Dermis microvascular lymphatic vessel endothelial cell (primary cell): ENCODE measurements around the gene PHOSPHO2. TPM values are rescaled to one million over a fixed set of nuclear protein-coding genes. Genes with fewer than 3 reads are reported as not detected.
"Not testable (repeated sequence)": the region's sequence is repeated elsewhere in the genome, so short reads cannot be mapped to it uniquely, and the experiment has no call there.

Experiments
- DNase-seq, 2 donors: peaks; one replicate each; pipeline versions ENCODE4 v3.0.0 to v3.0.0-alpha.2; 2010; ENCODE audit warnings: low read depth in 2 of 2
- total RNA-seq: library from RNA; depleted of rRNA; stranded (reverse); fragments of >200 nt; gene quantifications from 2 replicates; pipeline ENCODE4 v1.2.1, GENCODE V29; 2014

PHOSPHO2 gene
- total RNA-seq, 1 donor from 2014 or later: 1.7 TPM

DNA sequence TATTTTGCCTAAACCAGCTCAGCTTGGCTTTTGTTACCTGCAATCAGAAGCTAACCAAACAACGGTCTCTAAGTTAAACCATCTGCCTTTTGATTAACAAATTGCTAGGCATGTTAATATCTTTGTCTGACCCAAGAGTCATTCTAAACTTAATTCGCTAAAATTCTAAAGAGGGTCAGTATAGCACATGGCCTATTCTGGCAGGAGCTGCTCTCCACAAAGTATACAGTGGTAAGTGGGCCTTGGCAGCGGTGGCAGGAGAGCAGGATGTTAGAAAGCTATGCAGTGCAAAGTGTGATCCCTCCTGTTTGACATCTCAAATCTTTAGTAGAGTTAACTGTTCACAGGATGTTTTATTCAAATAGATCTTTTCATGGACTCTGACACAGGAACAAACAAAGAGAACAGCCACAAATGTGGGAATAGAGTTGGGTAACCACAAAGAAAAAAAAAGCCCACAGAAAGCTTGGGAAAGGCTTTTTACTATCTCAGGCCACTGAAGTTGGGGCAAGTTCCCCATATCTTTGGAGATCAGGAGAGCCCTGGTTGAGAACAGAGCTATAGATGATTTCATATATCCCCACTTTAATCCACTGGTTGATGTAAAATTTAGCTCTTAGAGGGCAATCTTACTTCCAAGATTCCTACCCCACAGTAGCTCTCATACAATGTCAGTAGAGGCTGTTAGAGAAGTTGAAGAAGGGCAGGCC lies 10.7 kb upstream of the PHOSPHO2 start:
- no peak for DNase-seq

DNA sequence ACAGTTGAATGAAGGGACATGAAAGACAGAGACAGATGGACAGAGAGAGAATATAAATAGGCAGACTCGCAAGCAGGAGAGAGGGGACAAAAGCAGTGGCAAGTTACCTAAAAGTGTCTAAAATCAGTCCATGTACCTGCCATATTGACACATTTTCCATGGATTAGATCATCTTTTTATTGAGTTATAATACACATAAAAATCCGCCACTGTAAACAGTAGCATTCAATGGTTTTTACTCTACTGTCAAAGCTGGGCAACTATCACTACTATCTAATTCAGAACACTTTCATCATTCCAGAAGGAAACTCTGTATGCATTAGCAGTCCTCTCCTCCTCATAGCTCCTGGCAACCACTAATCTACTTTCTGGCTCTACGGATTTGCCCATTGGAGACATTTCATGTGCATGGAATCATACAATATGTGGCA lies 10.1 kb upstream of the PHOSPHO2 start:
- no peak for DNase-seq

DNA sequence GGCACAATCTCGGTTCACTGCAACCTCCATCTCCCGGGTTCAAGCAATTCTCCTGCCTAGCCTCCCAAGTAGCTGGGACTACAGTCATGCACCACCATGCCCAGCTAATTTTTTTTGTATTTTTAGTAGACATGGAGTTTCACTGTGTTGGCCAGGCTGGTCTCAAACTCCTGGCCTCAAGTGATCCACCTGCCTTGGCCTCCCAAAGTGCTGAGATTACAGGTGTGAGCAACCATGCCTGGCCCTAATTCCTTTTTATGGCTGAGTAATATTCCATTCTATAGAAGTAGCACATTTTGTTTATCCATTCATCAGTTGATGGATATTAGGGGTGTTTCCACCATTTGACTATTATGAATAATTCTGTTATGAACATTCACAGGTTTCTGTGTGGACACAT lies 9.6 kb upstream of the PHOSPHO2 start:
- DNase-seq: not testable (repeated sequence)

DNA sequence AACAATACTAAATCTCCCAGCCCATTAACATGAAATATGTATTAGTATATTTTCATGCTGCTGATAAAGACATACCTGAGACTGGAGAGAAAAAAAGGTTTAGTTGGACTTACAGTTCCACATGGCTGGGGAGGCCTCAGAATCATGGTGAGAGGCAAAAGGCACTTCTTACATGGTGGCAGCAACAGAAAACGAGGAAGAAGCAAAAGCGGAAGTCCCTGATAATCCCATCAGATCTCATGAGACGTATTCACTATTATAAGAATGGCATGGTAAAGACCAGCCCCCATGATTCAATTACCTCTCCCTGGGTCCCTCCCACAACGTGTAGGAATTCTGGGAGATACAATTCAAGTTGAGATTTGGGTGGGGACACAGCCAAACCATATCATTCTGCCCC lies 7.4 kb upstream of the PHOSPHO2 start:
- not testable (repeated sequence) for DNase-seq

DNA sequence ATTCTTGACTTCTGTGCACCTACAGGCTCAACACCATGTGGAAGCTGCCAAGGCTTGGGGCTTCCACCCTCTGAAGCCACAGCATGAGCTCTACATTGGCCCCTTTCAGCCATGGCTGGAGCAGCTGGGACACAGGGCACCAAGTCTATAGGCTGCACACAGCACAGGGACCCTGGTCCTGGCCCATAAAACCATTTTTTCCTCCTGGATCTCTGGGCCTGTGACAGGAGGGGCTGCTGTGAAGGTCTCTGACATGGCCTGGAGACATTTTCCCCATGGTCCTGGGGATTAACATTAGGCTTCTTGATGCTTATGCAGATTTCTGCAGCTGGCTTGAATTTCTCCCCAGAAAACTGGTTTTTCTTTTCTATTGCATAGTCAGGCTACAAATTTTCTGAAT lies 6.3 kb upstream of the PHOSPHO2 start:
- DNase-seq: not testable (repeated sequence)

DNA sequence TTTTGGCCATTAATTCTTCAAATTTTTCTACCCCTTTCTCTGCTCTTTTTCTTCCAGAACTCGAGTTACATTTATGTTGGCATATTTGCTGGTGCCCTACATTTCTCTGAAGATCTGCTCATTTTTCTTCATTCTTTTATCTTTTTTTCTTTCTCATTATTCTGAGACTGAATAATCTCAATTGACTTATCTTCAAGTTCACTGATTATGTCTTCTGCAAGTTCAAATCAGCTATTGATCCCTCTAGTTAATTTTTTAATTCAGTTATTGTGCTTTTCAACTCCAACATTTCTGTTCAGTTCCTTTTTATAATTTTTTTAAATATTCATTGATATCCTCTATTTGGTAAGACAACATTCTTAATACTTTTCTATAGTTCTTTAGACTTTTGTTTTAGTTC lies 3.3 kb upstream of the PHOSPHO2 start:
- DNase-seq: no peak

DNA sequence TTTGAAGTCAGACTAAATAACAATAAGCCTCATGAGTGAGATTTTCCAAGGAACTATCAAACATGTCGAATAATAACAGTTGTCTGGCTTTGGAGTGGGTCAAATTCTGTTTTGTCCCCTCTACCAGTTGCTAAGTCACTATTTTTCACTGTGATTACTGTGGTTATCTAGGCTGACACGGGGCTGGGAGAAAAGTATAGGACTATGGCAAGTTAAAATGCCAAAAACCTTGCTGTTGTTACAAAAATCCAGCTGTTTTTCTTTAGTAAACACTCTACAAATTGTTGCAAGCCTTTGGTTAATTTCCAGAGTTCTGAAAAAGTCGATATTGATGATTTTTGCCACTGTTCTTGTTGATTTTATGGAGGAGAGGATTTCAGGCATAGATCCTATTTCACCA lies 1.6 kb upstream of the PHOSPHO2 start:
- no peak for DNase-seq

DNA sequence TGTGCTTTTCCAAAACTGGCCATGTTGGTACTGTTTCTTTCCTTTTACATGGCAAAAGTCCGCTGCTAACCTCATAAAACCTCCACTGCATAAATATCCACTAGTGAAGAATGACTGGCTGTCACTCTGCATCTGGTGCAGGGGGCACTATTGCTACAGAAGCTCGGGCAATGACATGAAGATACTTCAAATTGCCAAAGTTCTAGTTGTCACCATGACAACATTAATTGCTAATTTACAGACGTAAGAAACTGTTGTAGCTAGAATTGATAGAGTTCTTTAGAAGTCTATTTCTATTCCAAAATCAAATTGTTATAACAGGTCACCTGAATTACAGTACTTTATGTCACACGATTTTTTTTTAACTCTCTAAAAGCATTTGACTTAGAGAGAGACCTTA lies 909 bp upstream of the PHOSPHO2 start:
- peak; percentile 39 to 57 for DNase-seq

DNA sequence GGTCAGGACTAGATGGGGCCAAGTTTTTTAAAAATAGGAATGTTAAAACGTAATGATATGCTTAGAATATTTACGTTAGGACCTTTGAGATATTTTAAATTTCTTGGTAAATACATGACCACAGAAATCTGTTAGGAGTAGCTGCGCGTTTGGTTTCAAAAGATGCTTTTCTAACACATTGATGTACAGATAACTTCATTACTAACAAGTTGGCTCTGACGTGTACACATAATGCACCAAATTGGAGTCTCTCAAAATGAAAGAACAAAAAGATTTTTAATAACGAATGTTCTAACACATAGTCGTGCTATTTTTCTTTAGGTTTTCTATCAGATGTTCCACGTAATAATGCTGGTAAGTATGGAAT lies 608 bp downstream of the PHOSPHO2 start:
- no peak for DNase-seq

DNA sequence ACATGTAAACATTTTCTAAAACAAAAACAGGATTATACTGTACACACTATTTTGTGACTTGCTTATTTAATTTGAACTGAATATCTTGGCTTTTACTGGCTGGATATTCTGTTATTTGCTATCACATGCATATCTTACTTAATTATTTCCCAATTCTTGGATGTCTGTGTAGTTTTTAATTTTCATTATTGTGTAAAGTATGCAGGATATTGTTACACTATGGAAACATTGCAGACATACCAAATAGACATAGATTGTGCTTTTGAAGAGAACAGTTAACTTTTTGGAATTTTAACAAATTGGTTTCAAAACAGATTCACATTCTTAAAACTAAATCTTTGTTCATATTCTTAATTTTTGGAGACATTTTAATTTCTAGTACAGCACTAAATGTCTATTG lies 2.1 kb downstream of the PHOSPHO2 start:
- DNase-seq: no peak

DNA sequence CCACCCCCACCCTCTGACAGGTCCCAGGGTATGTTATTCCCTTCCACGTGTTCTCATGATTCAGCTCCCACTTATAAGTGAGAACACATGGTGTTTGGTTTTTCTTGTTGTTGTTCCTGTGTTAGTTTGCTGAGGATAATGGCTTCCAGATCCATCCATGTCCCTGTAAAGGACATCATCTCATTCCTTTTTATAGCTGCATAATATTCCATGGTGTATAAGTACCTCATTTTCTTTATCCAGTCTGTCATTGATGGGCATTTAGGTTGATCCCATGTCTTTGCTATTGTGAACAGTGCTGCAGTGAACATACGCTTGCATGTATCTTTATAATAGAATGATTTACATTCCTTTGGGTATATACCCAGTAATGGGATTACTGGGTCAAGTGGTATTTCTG lies 4.9 kb downstream of the PHOSPHO2 start:
- not testable (repeated sequence) for DNase-seq

DNA sequence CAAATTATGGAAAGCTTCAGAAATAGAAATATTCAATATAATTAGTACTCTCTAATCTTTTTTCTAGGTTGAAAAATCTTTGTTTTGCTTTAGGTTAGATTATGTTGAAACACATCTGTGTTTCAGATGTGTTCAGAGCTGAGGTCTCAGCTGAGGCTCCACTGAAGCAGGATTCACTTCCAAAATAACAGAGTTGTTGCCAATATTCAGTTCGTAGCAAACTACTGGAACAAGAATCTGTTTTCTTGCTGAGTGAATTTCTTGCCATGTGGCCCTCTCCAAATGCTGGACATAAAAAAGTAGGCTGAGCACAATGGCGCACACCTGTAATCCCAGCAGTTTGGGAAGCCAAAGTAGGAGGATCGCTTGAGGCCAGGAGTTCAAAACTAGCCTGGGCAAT lies 8.7 kb downstream of the PHOSPHO2 start:
- DNase-seq: no peak

DNA sequence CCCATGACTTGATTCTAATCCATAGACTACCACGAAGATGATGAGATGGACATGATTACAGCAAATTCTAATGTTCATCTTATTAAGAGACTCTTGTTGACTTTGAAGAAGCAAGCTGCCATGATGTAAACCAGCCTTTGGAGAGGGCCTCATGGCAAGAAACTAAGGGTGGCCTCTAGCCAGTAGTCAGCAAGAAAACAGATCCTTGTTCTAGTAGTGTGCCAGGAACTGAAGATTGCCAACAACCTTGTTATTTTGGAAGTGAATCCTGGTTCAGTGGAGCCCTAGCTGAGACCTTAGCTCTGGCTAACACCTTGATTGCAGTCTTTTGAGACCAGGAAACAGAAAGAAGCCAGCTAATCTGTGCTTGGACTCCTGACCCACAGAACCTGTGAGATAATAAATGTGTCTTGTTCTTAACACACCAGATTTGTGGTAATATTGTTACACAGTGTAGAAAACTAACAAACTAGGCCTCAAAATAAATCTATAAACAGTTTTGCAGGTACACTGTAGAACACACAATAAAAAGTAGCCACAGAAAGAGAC lies 10.0 kb downstream of the PHOSPHO2 start:
- no peak for DNase-seq

DNA sequence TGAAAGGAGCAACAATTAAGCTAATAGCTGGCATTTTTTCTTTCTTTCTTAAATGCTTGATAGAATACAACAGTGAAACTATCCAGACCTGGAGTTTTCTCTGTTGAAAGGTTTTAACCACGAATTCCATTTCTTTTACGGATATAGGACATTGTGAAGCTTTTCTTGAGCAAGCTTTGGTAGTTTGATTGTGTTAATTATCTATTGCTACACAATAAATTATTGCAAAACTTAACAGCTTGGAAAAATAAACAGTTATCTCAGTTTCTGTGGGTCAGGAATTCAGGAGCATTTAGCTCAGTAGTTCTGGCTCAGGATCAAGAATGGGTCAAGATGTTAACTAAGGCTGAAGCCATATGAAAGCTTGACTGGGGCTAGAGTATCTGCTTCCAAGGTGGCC lies 11.7 kb downstream of the PHOSPHO2 start:
- DNase-seq: no peak

DNA sequence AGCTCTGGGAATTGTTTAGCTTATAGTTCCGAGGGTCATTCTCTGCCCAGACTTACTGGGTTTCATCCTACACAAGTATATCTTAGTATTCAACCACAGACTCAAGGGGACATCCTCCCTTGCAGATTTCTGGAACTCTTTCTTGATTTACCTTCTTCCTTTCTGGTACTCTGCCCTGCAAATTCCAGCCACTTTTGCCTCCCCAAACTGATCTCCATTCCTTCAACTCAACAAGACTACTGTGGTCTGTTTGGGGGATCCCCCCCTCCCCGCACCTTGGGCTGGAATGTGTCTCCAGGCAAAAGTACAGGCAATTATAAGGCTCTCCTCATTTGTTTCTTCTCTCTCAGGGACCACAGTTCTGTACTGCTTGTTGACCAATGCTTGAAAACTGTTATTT lies 13.4 kb downstream of the PHOSPHO2 start:
- DNase-seq: no peak

DNA sequence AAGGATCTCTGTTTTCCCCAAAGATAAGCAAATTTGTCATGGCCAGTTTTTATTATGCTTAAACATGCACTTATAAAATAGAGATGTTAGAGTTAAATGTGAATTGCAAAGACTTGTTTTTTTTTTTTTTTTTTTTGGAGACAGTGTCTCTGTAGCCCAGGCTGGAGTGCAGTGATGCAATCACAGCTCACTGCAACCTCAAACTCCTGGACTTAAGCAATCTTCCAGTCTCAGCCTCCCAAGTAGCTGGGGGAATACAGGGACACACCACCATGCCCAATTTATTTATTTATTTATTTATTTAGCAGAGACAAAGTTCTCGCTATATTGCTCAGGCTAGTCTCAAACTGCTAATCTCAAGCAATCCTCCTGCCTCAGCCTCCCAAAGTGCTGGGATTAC lies 15.1 kb downstream of the PHOSPHO2 start:
- no peak for DNase-seq

DNA sequence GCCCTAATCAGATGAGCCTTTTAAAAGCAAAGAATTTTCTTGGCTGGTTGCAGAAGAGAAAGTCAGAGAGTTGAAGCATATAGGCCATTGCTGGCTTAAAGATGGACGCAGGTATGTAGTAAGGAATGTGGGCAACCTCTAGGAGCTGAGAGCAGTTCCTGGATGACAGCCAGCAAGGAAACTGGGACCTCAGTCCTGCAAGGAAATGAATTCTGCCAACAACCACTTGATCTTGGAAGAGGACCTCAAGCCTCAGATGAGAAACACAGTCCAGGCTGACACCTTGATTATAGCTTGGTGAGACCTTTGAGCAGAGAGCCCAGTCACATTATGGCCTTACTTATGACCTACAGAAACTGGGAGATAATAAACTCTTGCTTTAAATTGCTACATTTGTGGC lies 15.7 kb downstream of the PHOSPHO2 start:
- peak in 1 of 2 donors; percentile 30 for DNase-seq

DNA sequence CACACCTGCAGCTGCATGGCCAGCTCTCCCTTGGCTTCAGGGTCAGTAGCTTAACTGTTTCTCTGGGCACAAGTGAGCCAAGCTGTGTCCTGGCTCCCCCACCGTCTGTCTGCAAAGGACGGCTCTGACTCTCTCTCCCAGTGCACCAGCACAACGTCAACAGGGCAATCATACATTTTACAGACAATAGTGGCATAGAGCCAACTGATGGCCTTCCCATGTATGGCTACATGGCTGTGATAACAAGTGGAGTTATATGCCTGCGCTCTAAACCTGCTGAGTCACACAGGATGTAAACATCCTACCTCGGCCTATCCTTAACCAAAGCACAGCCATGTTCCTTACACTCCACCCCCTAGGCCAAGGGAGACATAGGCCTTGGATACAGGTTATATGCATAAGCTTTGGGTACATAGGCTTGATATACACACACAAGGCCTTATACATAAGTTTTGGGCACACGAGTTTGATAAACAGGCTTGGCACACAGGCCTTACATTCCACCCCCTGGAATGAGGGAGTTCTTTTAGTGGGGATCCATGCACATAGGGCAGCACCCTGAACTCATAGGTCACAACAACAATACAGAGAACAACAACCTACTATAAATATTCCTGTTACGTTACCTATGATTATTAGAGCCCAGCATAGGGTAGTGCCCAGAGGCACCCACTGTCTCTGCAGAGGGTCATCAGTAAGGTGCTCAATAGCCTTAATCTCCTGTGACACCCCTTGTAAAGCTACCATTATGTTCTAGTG lies 17.7 kb downstream of the PHOSPHO2 start:
- DNase-seq: peak; percentile 92 to 96

DNA sequence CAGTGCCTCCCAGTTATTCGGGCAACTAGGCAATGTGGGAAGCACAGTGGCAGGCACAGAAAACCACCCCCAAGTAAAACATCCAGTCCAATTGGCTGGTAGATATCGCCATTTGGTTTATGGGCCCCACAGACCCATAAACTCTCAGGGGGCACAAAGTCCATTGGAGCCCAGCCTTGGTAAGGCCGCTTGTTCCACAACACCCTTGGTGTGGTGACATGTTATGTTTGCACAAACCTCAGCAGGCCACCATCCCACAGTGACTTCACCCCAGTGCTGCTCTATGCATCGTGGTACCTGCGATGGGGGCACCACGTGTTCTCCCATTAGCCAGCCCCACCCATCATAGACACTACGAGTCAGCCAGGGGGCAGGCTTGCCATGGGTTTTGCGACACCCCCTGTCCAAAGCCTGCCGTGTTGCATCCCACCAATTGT lies 18.5 kb downstream of the PHOSPHO2 start:
- no peak for DNase-seq

DNA sequence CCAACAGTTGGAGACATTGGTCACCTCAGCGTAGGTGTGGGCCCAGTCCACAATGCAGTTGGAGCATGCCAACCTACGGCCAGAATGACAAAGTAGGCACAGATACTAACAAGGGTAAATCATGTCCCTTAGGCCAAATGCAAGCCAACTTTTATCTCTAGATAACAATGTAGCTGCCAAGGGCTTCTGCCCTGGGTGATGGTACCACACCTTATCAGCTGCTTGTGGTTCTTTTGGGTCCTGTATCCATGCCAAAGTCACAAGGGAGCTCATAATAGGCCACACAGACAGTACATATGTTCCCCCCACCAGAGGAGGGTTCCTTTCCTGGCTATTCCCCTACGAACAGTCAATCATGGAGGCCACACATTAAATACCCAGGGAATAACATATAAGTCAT lies 19.1 kb downstream of the PHOSPHO2 start:
- no peak for DNase-seq

DNA sequence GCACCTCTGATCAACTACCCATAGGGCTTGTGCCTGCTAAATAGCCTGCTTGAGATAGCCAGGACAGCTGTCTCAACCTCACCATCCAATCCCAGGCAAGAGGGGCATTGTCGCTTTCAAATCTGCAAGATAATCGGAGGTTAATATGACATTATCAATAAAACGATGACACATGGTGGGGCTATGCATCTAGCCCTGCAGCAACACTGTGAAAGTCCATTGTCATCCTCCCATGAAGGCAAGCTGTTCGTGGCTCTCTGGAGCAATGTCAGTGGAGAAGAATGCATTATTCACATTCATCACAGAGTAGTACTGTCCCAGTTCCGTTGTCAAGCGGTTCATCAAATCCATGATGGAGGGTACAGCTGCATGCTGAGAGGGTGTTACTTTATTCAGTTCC lies 20.4 kb downstream of the PHOSPHO2 start:
- DNase-seq: no peak

DNA sequence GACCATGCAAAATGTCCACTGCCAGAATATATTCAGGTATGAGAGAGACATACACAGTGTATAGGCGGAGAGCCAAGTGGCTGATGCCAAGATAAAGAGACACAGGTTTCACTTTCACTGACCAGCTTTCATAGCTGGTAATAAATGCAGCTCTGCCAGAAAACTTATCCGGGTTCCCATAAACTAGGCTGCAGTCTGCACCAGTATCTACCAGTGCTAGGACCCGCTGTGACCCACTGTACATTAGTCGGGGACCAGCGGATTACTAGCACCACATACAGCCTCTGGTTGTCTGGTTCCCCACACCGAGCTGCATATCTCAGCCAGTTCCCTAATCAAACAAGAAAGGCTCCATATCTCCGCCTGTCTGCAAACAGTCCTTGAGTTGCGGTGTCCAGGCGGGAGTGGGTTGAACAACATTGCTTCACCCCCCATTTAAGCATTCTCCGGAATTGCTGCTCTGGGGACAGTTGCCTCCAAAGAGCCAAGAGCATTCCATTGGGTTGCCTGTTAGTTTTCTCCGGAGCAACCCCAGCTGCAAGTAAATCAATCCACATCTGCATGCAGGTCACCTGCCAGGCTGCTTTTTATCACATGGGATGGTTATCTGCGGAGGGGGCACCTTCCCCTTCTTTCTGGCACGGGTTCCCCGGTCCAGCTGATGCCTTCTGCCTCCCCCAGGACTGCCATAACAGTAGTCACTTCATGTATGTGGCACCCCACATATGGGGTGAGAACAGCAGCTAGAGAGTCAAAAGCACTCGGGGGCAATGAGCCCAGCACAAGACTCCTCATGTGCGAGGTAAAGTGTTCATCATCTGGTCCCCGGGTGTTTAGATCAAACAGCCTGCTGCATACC lies 21.3 kb downstream of the PHOSPHO2 start:
- DNase-seq: peak; percentile 73
